ENCODE results near the gene ACTR3C. TPM values are rescaled to one million over a fixed set of nuclear protein-coding genes. Genes with fewer than 3 reads are reported as not detected.
"Not testable (repeated sequence)": the region's sequence is repeated elsewhere in the genome, so short reads cannot be mapped to it uniquely, and the experiment has no call there.

The ACTR3C gene
- total and polyA plus RNA-seq, 12 donors: 6.6 to 50.0 (median 26.0) TPM

DNA sequence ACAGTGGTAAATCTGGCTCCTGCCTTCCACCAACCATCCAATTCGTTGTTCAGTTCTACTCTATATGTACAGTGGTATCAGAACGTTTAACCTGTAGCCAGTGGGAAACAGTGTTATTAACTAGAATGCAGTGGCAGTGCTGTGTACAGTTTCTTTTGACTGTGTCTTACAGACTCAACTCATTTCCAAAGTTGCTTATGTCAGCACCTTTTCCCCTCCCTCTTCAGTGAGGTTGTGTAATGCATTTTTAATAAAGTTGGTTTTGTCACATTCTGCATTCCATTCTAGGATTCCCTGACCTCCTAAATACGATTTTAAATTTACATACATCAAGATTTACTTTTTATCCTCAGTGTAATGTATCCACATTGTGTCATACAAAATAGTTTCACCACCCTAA is 97.9 kb downstream of the ACTR3C start:
- H3K4me1 ChIP-seq (replicated peaks in 1 of 2); H3K27ac ChIP-seq; intact Hi-C loops (cut with DNase I); H3K36me3 ChIP-seq (replicated peaks in 1 of 2); H3K27me3 ChIP-seq; DNase-seq; H3K4me3 ChIP-seq; H3K9me3 ChIP-seq (replicated peaks in 1 of 3): not testable (repeated sequence)
- WGBS, 4 donors: 58 to 68% (median 63%) methylated on average over 3 of the region's 3 CpGs

DNA sequence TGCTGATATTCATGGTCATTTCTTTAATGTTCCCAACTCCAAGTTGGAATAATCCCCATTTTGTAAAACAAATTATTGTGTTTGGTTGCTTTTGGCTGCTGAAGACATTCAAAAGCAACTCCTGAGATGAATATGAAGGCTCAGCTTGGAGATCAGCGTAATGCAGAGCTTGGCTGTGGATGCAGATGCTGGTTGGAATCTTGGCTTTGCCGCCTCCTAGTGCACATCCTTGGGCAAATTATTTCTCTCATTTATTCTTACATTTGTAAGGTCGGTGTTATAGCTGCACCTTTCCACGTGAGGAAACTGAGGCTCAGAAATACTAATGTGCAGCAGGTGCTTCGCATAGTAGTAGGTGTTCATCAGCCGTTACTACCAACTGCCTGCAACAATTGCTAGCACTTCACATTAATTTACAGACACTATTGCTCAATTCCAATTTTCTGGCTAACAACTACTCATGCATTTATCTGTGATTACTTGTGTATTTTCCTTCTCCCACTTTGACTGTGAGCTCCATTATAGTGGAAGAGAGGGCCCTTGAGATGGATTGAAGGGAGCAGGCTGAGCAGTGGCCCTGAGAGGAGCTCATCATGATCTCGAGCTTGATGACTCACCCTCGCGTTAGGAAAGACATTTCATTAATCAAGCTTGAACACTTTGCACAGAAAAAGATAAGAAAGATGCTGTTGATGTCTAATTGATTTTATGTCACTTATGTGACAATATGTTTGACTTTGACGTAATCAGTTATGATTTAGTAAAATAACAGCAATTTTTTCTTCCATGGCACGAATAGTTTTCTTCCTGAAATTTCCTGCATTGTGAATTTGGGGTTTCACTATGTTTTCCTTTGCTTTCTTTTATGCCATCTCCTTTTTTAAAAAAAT is 101.0 kb downstream of the ACTR3C start:
- WGBS, 4 donors: 42 to 49% (median 46%) methylated on average over 10 to 11 of the region's 11 CpGs
- H3K27ac ChIP-seq; H3K4me3 ChIP-seq; H3K4me1 ChIP-seq (replicated peaks in 1 of 2); H3K36me3 ChIP-seq (replicated peaks in 1 of 2); intact Hi-C loops (cut with DNase I); H3K27me3 ChIP-seq; H3K9me3 ChIP-seq (replicated peaks in 1 of 3): not testable (repeated sequence)
- DNase-seq: peak in 1 of 7 donors; percentile 57

DNA sequence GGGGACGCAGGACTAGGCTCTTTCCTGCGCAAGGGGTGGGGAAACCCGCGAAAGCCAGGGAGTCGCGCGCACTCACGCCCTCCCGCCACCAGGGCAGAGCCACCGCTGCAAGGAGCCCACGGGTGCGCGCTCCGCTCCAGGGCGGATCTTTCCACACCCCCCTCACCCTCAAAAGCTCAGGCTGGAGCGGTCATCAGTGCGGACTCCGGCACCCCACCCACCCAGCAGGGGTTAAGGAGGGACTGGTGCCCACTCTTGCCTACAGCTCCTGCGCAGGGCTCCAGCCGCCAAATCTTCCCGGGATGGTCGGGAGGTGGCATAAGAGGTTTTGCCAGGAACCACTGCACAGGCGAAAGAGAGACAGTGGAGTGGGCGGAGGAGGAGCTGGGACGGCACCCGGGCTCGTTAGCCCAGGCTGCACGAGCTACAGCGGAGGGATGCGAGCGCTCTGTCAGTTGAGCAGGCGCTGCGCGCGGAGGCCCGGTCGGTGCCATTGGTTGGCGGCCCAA is 102.6 kb downstream of the ACTR3C start:
- H3K27me3 ChIP-seq; H3K27ac ChIP-seq; H3K36me3 ChIP-seq (replicated peaks in 1 of 2); H3K9me3 ChIP-seq (replicated peaks in 1 of 3); intact Hi-C loops (cut with DNase I); H3K4me3 ChIP-seq; H3K4me1 ChIP-seq (replicated peaks in 1 of 2): not testable (repeated sequence)
- 0 to 4% (median 2%) methylated on average over 3 to 37 of the region's 38 CpGs for WGBS, 4 donors
- peak in 2 of 7 donors; percentile 21 to 72 for DNase-seq
- TF ChIP-seq, protein P1, sequence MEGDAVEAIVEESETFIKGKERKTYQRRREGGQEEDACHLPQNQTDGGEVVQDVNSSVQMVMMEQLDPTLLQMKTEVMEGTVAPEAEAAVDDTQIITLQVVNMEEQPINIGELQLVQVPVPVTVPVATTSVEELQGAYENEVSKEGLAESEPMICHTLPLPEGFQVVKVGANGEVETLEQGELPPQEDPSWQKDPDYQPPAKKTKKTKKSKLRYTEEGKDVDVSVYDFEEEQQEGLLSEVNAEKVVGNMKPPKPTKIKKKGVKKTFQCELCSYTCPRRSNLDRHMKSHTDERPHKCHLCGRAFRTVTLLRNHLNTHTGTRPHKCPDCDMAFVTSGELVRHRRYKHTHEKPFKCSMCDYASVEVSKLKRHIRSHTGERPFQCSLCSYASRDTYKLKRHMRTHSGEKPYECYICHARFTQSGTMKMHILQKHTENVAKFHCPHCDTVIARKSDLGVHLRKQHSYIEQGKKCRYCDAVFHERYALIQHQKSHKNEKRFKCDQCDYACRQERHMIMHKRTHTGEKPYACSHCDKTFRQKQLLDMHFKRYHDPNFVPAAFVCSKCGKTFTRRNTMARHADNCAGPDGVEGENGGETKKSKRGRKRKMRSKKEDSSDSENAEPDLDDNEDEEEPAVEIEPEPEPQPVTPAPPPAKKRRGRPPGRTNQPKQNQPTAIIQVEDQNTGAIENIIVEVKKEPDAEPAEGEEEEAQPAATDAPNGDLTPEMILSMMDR (IDR thresholded peaks at IDR 0.05): peak in 1 of 6 experiments; percentile 3

DNA sequence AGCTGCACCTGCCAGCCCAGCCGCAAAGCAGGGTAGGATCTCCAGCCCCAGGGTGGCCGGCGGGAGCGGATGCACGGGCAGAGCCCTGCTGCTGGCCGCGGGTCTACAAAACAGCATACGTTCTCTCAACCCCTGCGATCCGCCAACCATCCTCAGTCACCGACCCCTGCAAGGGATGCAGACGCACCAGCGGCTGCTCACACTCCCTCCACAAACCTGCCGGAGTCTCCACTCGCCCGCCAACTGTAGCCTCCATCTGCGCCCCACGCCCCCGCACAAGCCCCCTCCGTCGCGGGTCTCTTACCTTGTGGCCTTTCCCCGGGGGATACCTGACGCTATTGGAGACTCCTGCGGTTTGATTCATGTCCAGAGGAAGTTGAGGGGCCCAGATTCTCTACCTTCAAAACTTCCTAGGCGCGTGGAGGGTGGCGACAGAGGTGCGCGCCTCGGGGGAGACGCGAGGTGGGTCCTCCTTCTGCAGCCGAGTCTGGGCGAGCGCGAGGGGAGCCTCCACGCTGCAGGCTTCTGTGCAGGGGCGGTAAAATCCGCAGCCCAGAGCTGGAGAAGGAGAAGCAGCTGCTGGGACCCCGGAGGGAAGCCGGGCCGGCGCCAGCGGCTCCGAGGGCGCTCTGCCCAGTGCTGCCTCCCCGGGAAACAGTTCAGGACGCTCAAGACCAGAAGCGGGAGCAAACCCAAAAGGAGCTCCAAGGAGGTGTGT is 103.2 kb downstream of the ACTR3C start:
- H3K4me1 ChIP-seq (replicated peaks in 1 of 2); H3K27me3 ChIP-seq; DNase-seq; H3K27ac ChIP-seq; intact Hi-C loops (cut with DNase I); H3K36me3 ChIP-seq (replicated peaks in 1 of 2); H3K9me3 ChIP-seq (replicated peaks in 1 of 3): not testable (repeated sequence)
- 0 to 2% (median 1%) methylated on average over 4 to 22 of the region's 50 CpGs; no CpG with 5 or more reads in 1 of the 4 donors for WGBS, 4 donors
- H3K4me3 ChIP-seq: peak overlapping the region in 1 of 4 donors; percentile 15

DNA sequence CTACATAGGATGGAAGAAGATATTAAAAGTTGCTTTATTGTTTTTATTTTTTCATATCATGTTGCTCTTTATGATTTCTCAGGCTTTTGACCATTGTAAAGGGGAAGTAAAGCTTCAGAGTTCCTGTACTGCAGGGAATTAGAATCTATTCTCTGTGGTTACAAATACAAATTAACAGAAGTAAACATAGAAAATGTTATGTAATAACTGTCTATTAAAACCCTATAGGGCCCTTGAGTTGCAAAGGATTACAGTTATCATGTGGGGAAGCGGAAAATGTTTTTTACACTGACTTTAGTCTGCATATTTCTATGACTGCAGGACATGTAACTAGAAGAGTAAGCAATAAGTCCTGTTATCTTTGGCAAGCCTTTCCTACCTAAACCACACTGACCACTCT is 116.5 kb downstream of the ACTR3C start:
- H3K27me3 ChIP-seq; H3K4me3 ChIP-seq; H3K36me3 ChIP-seq (replicated peaks in 1 of 2); intact Hi-C loops (cut with DNase I); DNase-seq; H3K4me1 ChIP-seq (replicated peaks in 1 of 2); H3K9me3 ChIP-seq (replicated peaks in 1 of 3); H3K27ac ChIP-seq: not testable (repeated sequence)
- 58 to 82% (median 75%) methylated on average over 1 of the region's 1 CpG for WGBS, 4 donors

DNA sequence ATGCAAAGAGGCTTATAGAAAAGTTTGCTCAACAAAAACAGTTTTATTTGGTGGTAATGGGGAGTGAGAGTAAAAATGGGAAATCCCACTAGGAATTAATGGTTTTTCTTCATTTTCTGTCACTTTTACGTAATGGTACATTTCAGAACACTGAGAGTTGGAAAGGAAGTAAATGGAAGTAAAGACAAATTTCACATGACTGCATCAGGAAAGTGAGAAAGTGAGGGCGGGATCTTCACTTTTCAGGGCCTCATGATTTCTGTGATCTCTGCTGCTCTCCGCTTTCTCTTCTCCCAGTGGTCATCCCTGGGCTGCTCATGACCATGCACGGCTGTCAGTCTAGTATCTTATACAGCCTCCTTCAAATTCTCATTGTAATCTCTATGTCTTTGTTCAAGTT is 117.5 kb downstream of the ACTR3C start:
- H3K27me3 ChIP-seq; intact Hi-C loops (cut with DNase I): not testable (repeated sequence)
- WGBS, 4 donors: 82 to 89% (median 88%) methylated on average over 4 of the region's 4 CpGs

DNA sequence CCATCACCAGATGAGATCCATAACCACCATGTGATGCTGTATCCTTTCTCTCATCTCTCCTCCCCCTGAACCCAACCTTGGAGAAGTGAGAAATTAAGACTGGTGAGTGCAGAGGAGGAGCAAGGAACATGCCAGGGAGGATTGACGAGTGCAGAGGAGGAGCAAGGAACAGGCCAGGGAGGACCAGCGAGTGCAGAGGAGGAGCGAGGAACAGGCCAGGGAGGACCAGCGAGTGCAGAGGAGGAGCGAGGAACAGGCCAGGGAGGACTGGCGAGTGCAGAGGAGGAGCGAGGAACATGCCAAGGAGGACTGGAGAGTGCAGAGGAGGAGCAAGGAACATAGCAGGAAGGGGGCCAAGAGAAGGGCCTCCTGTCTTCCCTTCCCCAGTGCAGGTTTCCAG is 118.8 kb downstream of the ACTR3C start:
- H3K36me3 ChIP-seq (replicated peaks in 1 of 2); H3K4me3 ChIP-seq; H3K27me3 ChIP-seq; DNase-seq; intact Hi-C loops (cut with DNase I); H3K9me3 ChIP-seq (replicated peaks in 1 of 3); H3K27ac ChIP-seq; H3K4me1 ChIP-seq (replicated peaks in 1 of 2): not testable (repeated sequence)
- 85 to 95% (median 92%) methylated on average over 7 of the region's 7 CpGs for WGBS, 4 donors

More for the DNA sequence above, 117.5 kb downstream of the ACTR3C start:
- H3K27ac ChIP-seq; H3K36me3 ChIP-seq (replicated peaks in 1 of 2); H3K4me3 ChIP-seq; H3K4me1 ChIP-seq (replicated peaks in 1 of 2); DNase-seq; H3K9me3 ChIP-seq (replicated peaks in 1 of 3): not testable (repeated sequence)

DNA sequence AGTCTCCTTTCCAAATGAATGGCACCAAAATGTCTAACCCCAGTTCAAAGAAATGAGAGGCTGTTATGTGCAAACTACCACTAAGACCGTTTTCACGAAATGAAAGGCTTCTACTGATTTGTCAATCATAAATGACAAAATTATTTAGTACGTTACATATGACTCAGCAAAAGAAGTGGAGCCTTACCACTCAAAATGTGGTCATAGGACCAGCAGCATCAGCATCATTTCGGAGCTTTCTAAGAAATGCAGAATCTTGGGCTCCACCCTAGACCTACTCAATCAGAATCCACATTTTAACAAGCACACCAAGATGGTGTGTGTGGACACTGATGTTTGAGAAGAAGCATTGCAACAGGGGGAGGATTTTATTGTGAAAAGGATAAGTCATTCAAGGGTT is 120.5 kb downstream of the ACTR3C start:
- WGBS, 4 donors: 87 to 95% (median 89%) methylated on average over 4 of the region's 4 CpGs
- H3K9me3 ChIP-seq (replicated peaks in 1 of 3); intact Hi-C loops (cut with DNase I): not testable (repeated sequence)

More for the DNA sequence above, 120.5 kb downstream of the ACTR3C start:
- DNase-seq; H3K4me3 ChIP-seq; H3K4me1 ChIP-seq (replicated peaks in 1 of 2); H3K27me3 ChIP-seq; H3K36me3 ChIP-seq (replicated peaks in 1 of 2); H3K27ac ChIP-seq: not testable (repeated sequence)

Data from adrenal gland (tissue), 12 donors.